BLaER1 (cell line): ENCODE results near the gene TCP11.

Experiments used
- H3K27ac ChIP-seq: shearing (Covaris generic); formaldehyde crosslinking; 2 replicates; pipeline ENCODE4 v1.8.1; 2022
- H3K27me3 ChIP-seq: shearing (Covaris generic); formaldehyde crosslinking; 2 replicates; pipeline ENCODE4 v1.8.1; 2022
- H3K36me3 ChIP-seq: shearing (Covaris generic); formaldehyde crosslinking; 2 replicates; pipeline ENCODE4 v1.8.1; 2022
- H3K4me1 ChIP-seq: shearing (Covaris generic); formaldehyde crosslinking; 2 replicates; pipeline ENCODE4 v1.8.1; 2022
- H3K4me2 ChIP-seq: shearing (Covaris generic); formaldehyde crosslinking; 2 replicates; pipeline ENCODE4 v1.8.1; 2022
- H3K4me3 ChIP-seq: shearing (Covaris generic); formaldehyde crosslinking; 2 replicates; pipeline ENCODE4 v1.8.1; 2022
- H3K9ac ChIP-seq: shearing (Covaris generic); formaldehyde crosslinking; 2 replicates; pipeline ENCODE4 v1.8.1; 2022
- H3K9me3 ChIP-seq: shearing (Covaris generic); formaldehyde crosslinking; 2 replicates; pipeline ENCODE4 v1.8.1; 2022
- H4K20me1 ChIP-seq: shearing (Covaris generic); formaldehyde crosslinking; 2 replicates; pipeline ENCODE4 v1.8.1; 2022
- Cebpa-rat ChIP-seq: shearing (Covaris generic); IDR thresholded peaks from 2 replicates; pipeline ENCODE4 v1.8.1; 2022

The TCP11 gene

DNA sequence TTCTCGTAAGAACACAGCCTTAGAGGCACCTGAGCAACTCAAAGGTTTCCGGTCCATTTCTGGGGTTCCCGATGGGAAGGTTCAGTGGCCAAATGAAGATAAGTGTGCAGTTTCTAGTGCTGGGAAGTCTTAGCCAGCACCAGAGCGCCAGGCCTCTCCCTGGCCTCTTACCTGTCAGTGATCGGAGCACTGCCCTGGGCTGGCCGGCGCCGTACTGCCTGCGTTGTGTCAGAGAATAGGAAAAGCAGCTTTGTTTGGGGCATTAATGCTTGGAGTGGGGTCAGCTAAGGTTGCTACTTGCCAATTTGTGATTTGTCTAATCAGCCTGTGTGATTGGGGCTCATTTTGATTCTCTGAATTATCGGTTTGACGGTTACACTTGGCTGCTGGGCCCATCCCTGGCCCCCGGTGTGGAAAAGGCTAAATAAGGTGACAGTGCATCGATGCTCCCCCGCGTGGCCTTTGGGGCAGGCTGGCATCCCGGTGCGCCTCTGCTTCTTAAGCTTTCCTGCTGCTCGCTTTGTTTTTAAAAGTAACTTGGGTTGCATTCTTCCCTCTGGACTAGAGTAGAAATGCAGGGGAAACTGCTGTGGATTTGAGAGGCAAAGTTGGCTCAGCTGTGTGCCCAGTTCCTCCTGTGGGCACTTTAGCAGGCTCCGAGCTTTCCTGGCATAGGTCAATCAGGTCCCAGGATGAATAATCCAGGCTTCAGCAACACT, 51.8 kb downstream of the TCP11 start:
- H3K4me1 ChIP-seq = peaks cover 30% of the 10 kb centered on the region
- no peak overlapping the region for H3K27ac ChIP-seq
- H3K9me3 ChIP-seq = no peaks in the 10 kb centered on the region
- H3K4me3 ChIP-seq = no peak overlapping the region
- TF ChIP-seq Cebpa-rat = no peak
- peak overlapping the region; percentile 56; the same call in 1 of the 2 replicates for H3K4me2 ChIP-seq
- H4K20me1 ChIP-seq = no peaks in the 10 kb centered on the region
- H3K36me3 ChIP-seq = peaks cover 54% of the 10 kb centered on the region
- H3K27me3 ChIP-seq = no peaks in the 10 kb centered on the region
- H3K9ac ChIP-seq = no peak overlapping the region; the same call in 1 of the 2 replicates

GRCh38 chr6:35088281-35089215, 52.6 kb downstream of the TCP11 start:
- H4K20me1 ChIP-seq = no peaks in the 10 kb centered on the region
- H3K27ac ChIP-seq = peak overlapping the region; percentile 59; the same call in 1 of the 2 replicates
- H3K4me2 ChIP-seq = peak overlapping the region; percentile 56
- no peak overlapping the region for H3K9ac ChIP-seq
- no peaks in the 10 kb centered on the region for H3K27me3 ChIP-seq
- no peaks in the 10 kb centered on the region for H3K9me3 ChIP-seq
- H3K4me3 ChIP-seq = no peak overlapping the region
- H3K4me1 ChIP-seq = peaks cover 34% of the 10 kb centered on the region
- peaks cover 61% of the 10 kb centered on the region for H3K36me3 ChIP-seq
- TF ChIP-seq Cebpa-rat = no peak

DNA sequence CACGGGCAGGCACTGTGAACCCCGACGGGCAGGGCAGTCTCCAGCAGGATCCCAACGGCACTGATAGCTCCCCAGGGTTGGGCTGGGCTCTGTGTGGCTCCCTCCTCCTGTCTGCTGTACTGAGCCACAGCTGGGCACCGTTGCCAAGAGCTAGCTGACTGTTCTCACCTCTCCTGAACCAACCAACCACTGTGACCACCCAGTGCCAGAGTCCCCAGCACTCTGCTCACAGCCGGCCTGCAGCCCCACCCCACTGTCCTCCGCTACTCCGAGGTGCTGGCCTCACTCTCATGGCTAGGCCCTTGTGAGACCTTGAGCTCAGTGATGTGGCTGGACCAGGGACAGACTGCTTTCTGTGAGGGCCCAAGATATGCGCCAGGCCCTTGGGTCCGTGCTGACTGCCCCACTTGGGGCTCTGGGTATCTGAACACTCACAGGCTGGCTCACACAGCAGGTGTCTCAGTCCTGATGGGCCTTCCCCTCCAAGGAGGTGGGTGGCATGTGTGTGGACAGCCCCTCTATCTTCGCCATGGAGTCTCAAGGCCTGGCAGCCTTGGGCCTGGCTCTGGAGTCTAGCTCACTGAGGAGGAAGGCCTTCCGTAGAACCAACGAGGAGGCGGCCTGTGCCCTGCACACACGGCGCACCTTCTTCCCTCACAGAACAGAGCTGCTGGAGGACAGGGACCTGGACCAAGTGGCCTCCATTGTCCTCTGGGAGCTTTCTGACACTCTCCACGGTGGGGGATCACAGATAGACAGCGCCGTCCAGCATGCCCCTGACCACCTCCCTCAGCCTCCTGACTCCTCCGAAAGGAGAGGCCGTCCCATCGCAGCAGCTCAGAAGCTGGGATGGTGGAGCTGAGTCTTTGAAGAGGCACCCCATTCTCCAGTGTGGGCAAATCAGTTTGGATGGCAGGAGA, 53.5 kb downstream of the TCP11 start:
- peak overlapping the region; percentile 59; the same call in 1 of the 2 replicates for H3K27ac ChIP-seq

DNA sequence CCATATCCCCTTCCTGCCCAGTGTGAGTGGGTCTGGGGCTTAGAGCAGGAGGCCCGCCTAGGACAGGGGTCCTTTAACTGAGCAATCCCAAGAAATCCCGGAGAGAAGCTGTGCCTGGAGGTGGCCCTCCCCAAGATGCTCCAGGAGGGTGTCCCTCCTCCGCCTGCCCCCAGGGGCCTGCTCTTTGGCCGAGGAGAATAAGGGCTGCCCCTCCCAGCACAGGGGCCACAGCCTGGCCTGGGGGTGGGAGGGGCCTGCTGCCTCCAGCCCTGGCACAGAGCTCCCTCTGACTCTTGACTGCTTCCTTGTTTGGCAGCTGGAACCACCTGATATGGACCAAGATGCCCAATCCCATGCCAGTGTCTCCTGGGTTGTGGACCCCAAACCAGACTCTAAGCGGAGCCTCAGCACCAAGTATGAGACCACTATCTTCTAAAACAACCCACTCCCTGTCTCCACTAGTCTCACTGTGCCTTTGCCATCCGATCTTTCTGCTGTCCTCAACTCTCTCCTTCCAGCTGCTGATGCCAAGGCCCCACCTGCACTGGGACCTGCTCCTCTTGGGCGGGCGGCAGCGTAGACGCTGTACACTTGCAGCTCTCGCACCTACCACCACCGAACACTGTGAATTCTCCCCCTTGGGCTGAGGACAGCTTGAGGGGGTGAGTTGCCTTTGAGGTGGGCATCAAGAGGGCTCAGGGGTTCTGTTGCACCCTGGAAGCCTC, 54.3 kb downstream of the TCP11 start:
- Histone ChIP-seq H3K9ac (no peak overlapping the region), H3K4me1 (peaks cover 50% of the 10 kb centered on the region)

More for the DNA sequence above, 53.5 kb downstream of the TCP11 start:
- Histone ChIP-seq H3K4me2 (peak overlapping the region; percentile 56), H3K9ac (no peak overlapping the region), H3K9me3 (no peaks in the 10 kb centered on the region), H3K36me3 (peaks cover 70% of the 10 kb centered on the region), H4K20me1 (no peaks in the 10 kb centered on the region), H3K27me3 (no peaks in the 10 kb centered on the region), H3K4me1 (peaks cover 42% of the 10 kb centered on the region), H3K4me3 (no peak overlapping the region)
- TF ChIP-seq Cebpa-rat = no peak

GRCh38 chr6:35086282-35086632, 54.9 kb downstream of the TCP11 start:
- Histone ChIP-seq H3K27ac (no peak overlapping the region), H4K20me1 (no peaks in the 10 kb centered on the region), H3K4me1 (peaks cover 55% of the 10 kb centered on the region), H3K4me2 (no peak overlapping the region), H3K4me3 (no peak overlapping the region), H3K9ac (no peak overlapping the region), H3K36me3 (peaks cover 77% of the 10 kb centered on the region), H3K9me3 (no peaks in the 10 kb centered on the region), H3K27me3 (no peaks in the 10 kb centered on the region)
- no peak for TF ChIP-seq Cebpa-rat

More for the DNA sequence above, 54.3 kb downstream of the TCP11 start:
- no peaks in the 10 kb centered on the region for H3K9me3 ChIP-seq
- no peak overlapping the region for H3K4me3 ChIP-seq
- H3K27me3 ChIP-seq = no peaks in the 10 kb centered on the region
- no peak for TF ChIP-seq Cebpa-rat
- no peak overlapping the region for H3K27ac ChIP-seq
- no peak overlapping the region for H3K4me2 ChIP-seq
- peaks cover 77% of the 10 kb centered on the region for H3K36me3 ChIP-seq
- no peaks in the 10 kb centered on the region for H4K20me1 ChIP-seq

DNA sequence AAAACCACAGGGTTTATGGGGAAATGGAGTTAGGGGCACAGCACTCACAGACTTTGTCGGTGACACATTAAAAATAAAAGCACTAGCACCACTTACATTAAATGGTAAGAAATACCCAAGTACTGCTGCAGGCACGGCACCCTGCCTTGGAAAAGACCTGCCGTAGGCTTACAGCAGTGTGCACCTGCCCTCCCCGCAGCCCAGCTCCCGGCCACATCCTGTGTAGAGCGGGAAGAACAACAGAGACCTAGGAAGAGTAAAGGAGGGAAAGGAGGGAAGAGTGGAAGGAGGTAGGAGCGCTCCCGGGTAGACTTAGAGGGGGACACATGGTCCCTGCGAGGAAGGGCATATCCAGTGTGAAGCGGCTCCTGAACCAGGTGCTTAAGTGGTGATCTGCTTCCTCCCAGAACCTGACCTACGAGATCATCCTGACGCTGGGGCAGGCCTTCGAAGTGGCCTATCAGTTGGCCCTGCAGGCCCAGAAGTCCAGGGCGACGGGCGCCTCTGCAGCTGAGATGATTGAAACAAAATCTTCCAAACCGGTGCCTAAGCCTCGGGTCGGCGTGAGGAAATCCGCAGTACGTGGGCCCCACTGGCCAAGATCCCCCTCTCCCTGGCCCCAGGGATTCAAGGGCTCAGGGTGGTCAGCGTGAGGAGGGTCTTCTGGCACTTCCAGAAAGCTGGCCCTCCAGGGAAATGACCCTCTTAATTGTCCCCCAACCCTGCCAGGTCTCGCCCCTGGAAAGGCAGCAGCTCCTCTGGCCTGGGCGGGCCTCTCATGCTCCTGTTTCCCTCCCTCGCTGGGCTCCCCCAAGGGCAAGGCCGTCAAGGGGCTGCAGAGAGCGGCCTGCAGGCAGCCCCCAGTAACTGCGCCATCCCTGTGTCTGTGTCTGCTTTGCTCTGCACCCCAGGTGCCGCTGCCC, 55.5 kb downstream of the TCP11 start:
- H3K36me3 ChIP-seq = peaks cover 79% of the 10 kb centered on the region
- peaks cover 62% of the 10 kb centered on the region for H3K4me1 ChIP-seq
- no peak overlapping the region for H3K9ac ChIP-seq

GRCh38 chr6:35084511-35085203, 56.5 kb downstream of the TCP11 start:
- H3K9me3 ChIP-seq = no peaks in the 10 kb centered on the region
- no peak for TF ChIP-seq Cebpa-rat
- peaks cover 82% of the 10 kb centered on the region for H3K36me3 ChIP-seq
- H3K9ac ChIP-seq = no peak overlapping the region
- no peaks in the 10 kb centered on the region for H3K27me3 ChIP-seq
- H3K4me1 ChIP-seq = peaks cover 60% of the 10 kb centered on the region
- no peaks in the 10 kb centered on the region for H4K20me1 ChIP-seq
- no peak overlapping the region for H3K4me3 ChIP-seq
- H3K4me2 ChIP-seq = no peak overlapping the region
- no peak overlapping the region for H3K27ac ChIP-seq

More for the DNA sequence above, 55.5 kb downstream of the TCP11 start:
- no peak overlapping the region for H3K4me2 ChIP-seq
- no peaks in the 10 kb centered on the region for H3K9me3 ChIP-seq
- no peak for TF ChIP-seq Cebpa-rat
- H3K4me3 ChIP-seq = no peak overlapping the region
- H4K20me1 ChIP-seq = no peaks in the 10 kb centered on the region
- no peak overlapping the region for H3K27ac ChIP-seq
- H3K27me3 ChIP-seq = no peaks in the 10 kb centered on the region

DNA sequence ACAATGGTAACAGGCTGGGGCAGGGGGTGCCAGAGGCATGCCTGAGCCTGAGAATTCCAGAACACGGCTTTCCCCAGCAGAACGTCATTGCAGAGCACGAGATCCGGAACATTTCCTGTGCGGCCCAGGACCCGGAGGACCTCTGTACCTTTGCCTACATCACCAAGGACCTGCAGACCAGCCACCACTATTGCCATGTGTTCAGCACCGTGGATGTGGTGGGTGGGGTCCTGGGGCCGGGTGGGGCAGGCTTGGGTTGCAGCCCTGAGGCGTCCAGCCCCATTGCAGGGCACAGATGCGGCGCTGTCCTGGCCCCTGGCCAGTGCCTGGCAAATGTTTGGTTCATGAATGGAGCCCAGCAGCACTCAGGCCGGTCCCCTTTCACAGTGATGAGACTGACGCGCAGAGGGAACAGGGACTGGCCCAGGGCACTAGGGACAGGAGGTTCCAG, 57.1 kb downstream of the TCP11 start:
- no peak for TF ChIP-seq Cebpa-rat
- H3K36me3 ChIP-seq = peaks cover 84% of the 10 kb centered on the region
- H3K4me3 ChIP-seq = no peak overlapping the region
- no peaks in the 10 kb centered on the region for H3K27me3 ChIP-seq
- no peak overlapping the region for H3K9ac ChIP-seq
- H3K4me1 ChIP-seq = peaks cover 54% of the 10 kb centered on the region
- H3K27ac ChIP-seq = no peak overlapping the region
- H4K20me1 ChIP-seq = no peaks in the 10 kb centered on the region
- no peaks in the 10 kb centered on the region for H3K9me3 ChIP-seq
- H3K4me2 ChIP-seq = no peak overlapping the region
